ENCODE measurements around the gene IFIT2.
"Not testable (repeated sequence)": the region's sequence is repeated elsewhere in the genome, so short reads cannot be mapped to it uniquely, and the experiment has no call there.

Gene IFIT2

DNA sequence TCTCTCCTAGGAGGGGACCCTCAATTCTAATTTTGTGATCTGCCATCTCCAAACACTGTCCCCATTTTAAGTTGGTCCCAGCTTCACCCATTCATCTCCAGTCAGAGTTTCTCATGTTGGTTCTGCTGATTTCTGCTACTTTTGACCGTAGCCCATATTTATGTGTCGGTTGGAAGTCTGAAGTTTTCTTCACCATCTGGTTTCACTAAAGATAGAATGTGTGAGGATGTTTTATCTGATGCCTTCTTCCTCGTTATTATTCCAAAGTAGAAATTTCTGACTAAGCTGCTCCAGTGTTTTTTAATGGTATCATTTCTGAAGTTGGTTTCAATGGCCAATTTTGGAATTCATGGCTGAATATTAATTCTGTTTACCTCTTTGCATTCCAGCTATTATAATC lies 21.3 kb upstream of the IFIT2 start:
- DNase-seq (ENCODE audit: low read depth) = no peak

DNA sequence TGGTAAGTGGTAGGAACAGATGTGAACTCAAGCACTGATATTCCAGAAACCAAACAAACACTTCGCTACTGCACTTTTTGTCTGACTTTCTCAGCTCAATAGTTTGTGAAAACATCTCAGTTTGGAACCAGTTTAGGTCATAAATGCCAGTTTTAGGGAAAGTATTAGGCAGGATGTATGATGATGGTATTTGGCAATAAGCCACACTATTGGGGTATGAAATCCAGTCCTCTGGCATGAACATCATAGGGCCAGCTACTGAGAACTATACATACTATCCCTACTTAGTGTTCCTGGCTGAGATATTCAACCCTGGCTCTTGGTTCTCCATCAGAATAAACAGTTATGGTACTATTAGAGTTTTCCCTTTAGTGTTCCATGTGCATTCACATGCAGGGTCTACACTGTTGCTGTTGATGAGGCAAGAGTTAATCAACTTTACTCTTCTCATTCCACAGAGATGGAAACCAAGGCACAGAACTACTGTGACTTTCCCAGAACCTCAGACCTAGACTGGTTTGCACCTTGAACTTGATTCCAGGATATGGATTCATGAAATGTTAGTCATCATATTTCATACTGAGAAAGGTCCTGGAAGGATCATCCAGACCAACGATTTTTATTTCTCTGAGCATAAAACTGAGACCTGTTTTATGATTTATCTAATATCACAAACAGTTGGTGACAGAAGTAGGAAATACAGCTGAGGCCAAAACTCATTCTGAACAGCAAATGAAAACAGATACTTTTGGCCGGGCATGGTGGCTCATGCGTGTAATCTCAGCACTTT lies 20.0 kb upstream of the IFIT2 start:
- no peak for DNase-seq (ENCODE audit: low read depth)

- DNase-seq (ENCODE audit: low read depth) = no peak
These were observed 18.6 kb upstream of the IFIT2 start for GRCh38 chr10:89283025-89283935.

DNA sequence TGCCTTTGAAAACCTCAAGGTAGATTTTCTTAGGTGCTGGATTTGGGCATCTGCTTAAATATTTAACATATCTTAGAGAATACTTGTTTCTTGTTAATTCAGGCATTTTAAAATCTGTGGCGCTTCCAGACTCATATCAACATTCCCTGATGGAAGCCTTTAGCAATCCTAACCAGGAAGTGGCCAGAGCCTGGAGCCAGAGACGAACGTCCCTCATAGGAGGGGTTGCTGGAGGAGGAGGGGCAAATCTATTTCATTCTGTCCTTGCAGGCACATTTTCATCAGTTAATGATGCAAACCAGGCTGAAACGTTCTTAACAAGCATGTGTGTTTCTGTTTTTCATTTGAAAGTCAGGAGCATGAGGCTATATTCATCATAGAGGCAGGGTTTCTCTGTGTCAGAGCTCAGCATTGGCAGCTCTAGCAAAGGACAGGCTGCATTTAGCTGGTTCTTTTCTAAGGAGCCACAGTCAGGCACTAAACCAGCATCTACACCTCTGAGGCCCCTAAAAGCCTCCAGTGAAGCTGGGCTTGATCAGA lies 17.8 kb upstream of the IFIT2 start:
- no peak for DNase-seq (ENCODE audit: low read depth)

DNA sequence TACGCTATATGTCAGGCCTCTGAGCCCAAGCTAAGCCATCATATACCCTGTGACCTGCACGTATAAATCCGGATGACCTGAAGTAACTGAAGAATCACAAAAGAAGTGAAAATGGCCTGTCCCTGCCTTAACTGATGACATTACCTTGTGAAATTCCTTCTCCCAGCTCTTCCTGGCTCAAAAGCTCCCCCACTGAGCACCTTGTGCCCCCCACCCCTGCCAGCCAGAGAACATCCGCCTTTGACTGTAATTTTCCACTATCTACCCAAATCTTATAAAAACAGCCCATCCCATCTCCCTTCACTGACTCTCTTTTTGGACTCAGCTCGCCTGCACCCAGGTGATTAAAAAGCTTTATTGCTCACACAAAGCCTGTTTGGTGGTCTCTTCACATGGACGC lies 17.1 kb upstream of the IFIT2 start:
- DNase-seq (ENCODE audit: low read depth) = not testable (repeated sequence)

GRCh38 chr10:89285303-89285702 lies 16.5 kb upstream of the IFIT2 start:
- DNase-seq (ENCODE audit: low read depth) = not testable (repeated sequence)

DNA sequence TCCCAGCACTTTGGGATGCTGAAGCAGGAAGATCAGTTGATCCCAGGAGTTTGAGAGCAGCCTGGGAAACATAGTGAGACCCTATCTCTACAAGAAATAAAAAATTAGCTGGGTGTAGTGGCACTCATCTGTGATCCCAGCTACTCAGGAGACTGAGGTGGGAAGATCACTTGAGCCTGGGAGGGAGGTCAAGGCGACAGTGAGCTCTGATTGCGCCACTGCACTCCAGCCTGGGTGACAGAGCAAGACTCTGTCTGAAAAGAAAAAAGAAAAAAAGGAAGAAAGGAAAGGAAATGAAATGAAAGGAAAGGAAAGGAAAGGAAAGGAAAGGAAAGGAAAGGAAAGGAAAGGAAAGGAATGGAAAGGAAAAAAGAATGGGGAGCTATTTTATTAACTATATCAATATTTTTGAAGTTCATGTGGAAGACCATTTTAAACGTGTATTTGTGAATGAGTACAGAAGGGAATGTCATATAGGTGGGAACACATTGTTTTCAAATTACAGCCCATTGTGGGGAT lies 7.1 kb upstream of the IFIT2 start:
- DNase-seq (ENCODE audit: low read depth) = no peak

DNA sequence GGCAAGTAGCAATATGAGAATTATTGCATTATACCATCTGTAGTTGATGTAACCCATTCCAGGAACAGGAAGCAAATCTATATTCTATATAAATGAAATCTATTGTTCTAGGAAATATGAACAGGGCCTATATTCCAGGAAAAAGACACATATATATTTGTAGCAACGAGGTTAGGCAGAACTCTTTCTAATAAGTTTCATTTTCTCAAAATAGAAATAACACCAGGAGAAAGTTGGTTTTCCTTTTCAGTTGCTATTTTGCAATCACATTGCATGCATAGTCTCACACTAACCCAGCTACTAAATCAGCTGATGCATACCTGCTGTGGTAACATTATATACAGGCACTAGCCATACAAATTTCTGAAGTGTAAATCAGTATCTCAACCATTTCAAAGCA lies 6.2 kb upstream of the IFIT2 start:
- DNase-seq (ENCODE audit: low read depth) = no peak

DNA sequence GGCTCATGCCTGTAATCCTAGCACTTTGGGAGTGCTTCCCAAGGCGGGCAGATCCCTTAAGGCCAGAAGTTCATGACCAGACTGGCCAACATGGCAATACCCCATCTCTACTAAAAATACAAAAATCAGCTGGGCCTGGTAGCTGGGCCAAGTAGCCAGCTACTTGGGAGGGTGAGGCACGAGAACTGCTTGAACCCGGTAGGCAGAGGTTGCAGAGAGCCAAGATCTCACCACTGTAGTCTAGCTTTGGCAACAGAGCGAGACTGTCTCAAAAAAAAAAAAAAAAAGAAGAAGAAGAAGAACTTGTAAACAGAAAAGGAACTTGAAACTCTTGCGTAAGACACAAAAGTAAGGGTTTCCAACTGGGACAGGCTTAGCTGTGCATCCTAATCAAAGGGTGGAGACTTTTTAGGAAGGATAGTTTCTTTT lies 5.6 kb upstream of the IFIT2 start:
- DNase-seq (ENCODE audit: low read depth) = no peak

DNA sequence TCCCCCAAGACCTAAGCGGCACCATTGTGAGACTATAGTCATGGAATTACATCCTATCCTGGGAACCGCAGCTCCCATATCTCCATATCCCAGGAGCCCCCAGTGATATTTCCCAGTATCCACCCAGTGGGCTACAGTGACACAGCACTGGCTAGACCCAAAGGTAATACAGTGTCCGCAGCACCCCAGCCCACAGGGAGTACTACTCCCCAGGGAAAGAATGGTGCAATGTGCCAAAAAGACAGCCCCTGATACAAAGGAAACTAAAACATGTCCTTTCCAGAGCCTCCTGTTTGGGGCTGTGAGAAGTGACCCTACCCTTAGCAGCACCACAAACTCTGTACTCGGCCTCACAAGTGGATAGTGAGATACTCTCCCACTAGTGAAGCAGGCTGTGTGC lies 4.5 kb upstream of the IFIT2 start:
- no peak for DNase-seq (ENCODE audit: low read depth)

DNA sequence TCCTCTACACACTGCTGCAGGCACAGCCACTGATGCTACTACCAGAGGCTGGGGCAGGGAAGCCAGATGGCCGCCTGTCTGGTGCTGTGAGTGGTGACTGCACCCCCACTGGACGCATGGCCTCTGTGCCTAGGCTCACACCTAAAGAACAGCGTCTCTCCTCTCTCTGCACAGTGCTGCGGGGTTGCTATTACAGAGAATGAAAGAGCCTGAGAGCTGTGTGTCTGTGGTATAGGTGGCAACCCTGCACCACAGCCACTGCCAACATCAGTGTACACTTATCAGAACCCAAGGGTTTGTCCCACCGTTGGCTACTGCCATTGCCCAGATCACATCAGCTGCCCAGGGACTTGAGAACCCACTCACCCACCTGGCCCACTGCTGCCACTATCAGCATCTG lies 4.1 kb upstream of the IFIT2 start:
- DNase-seq (ENCODE audit: low read depth) = no peak

DNA sequence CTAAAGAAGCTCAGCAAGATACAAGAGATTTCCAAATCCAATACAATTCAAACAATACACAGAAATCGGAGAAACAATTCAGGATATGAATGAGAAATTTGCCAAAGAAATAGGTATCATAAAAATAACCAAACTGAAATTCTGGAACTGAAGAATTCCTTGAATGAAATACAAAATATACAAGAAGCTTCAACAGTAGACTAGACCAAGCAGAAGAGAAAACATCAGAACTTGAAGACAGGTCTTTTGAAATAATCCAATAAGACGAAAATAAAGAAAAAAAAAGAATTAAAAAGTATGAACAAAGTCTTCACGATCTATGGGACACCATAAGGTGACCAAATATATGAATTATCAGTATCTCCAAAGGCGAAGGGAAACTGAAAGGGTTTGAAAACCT lies 2.8 kb upstream of the IFIT2 start:
- DNase-seq (ENCODE audit: low read depth) = no peak

DNA sequence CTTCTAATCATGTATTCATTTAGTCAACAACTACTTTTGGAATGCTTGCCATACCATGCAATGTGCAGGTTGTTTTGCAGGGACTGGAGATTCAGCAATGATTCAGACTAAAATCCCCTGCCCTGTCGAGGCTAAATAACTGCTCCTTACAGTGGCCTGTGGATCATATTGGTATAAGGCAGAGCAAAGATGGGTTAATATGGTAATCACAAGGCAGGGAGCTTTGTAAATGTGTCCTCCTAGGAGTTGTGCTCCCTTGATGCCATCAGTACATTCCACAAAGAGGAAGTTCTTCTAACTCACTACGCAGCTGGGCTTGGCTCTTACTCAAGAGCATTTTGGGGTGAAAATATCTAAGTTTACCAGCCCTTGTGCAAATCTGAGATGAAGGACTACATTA lies 614 bp upstream of the IFIT2 start:
- DNase-seq (ENCODE audit: low read depth) = no peak

DNA sequence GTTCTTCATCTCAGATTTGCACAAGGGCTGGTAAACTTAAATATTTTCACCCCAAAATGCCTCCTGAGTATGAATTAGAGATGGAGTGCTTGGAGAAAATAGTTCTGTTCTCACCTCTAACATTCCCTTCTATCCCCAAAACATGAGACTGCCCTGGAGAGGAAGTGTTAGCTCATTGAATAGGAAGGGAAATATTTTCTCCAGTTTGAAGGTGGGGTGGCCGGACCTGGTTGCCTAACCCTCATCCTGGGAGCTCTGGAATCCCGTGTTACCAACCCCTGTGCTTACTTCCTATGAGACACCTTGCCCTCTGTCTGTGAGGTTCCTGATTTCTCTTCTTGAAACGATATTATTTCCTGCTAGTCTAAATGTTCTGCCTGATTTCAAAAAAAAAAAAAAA lies 779 bp downstream of the IFIT2 start:
- DNase-seq (ENCODE audit: low read depth) = no peak

- DNase-seq (ENCODE audit: low read depth) = no peak
These were observed 1.3 kb downstream of the IFIT2 start for GRCh38 chr10:89303161-89303560.

- no peak for DNase-seq (ENCODE audit: low read depth)
These were observed 2.2 kb downstream of the IFIT2 start for GRCh38 chr10:89304026-89304425.

DNA sequence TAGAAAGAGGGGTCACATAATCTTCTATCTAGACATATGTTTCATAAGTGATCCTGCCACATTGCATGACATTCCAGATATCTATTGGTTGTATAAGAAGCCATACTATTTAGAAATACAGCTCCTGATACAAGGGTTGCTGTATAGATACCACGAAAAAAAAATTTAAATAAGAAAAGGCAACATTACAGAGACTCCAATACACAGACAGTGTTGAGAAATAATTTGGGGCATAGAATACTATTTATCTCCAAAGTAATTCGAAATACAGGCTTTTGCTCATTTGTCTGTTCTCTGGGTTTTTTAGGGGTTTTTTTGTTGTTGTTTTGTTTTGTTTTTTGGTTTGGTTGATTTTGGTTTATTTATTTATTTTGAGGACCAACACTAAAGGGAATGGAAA lies 2.6 kb downstream of the IFIT2 start:
- DNase-seq (ENCODE audit: low read depth) = no peak

GRCh38 chr10:89304925-89305324 lies 3.1 kb downstream of the IFIT2 start:
- DNase-seq (ENCODE audit: low read depth) = no peak

DNA sequence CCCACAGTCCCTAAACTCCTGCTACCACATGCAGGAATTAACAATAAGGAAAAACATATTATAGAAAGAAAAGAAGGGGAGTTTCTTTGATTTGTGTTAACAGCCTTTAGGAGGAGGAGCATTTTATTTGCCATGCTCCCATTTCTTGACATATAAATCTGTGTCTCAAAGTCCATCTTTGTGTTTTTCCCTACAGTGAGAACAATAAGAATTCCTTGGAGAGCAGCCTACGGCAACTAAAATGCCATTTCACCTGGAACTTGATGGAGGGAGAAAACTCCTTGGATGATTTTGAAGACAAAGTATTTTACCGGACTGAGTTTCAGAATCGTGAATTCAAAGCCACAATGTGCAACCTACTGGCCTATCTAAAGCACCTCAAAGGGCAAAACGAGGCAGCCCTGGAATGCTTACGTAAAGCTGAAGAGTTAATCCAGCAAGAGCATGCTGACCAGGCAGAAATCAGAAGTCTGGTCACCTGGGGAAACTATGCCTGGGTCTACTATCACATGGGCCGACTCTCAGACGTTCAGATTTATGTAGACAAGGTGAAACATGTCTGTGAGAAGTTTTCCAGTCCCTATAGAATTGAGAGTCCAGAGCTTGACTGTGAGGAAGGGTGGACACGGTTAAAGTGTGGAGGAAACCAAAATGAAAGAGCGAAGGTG lies 4.1 kb downstream of the IFIT2 start:
- no peak for DNase-seq (ENCODE audit: low read depth)

GRCh38 chr10:89306434-89307268 lies 4.8 kb downstream of the IFIT2 start:
- DNase-seq (ENCODE audit: low read depth) = no peak

DNA sequence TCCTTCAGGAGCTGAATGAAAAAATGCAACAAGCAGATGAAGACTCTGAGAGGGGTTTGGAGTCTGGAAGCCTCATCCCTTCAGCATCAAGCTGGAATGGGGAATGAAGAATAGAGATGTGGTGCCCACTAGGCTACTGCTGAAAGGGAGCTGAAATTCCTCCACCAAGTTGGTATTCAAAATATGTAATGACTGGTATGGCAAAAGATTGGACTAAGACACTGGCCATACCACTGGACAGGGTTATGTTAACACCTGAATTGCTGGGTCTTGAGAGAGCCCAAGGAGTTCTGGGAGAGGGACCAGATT lies 5.4 kb downstream of the IFIT2 start:
- DNase-seq (ENCODE audit: low read depth) = no peak

DNA sequence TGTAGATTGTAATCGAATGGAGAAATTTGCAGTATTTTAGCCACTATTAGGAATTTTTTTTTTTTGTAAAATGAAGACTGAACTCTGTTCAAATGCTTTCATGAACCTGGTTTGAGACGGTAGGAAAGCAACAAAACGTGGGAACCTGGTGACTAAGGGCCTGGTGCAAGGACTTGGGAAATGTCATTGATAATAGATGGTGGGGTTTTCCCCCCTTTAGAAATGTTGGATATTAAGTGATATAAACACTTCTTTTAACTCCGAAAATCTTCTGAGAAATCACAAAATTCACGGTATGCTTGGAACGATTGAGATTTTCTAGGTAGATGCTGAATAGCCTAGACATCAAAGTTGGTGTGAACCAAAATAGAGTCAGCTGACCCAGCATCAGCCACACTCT lies 6.4 kb downstream of the IFIT2 start:
- no peak for DNase-seq (ENCODE audit: low read depth)

All from T-helper 22 cell (primary cell).